Prostate gland (tissue), 2 donors: ENCODE measurements around the gene SERPINB1.

Experiments
- CTCF ChIP-seq, 4 experiments: fragments of 200-600 bp in 2 of 4; fragments of 450-650 bp in 2 of 4; sonication (generic) in 2 of 4; IDR thresholded peaks; 1 replicate in 3 of 4; 2 replicates in 1 of 4; pipeline ENCODE4 v1.5.1; 2016 to 2019; ENCODE audit warnings: antibody characterized with exemption in 4 of 4, mild to moderate bottlenecking in 2 of 4, moderate library complexity in 2 of 4
- POLR2AphosphoS5 ChIP-seq: sonication (generic); formaldehyde crosslinking; IDR thresholded peaks from one replicate; pipeline ENCODE4 v1.6.1; 2017; ENCODE audit warnings: antibody characterized with exemption

- TF ChIP-seq CTCF (IDR thresholded peaks at IDR 0.05) (no peak), POLR2AphosphoS5 (peak; percentile 40)
Observed at GRCh38 chr6:2876210-2877056, 34.8 kb upstream of the SERPINB1 start.
